MM.1S (cell line): ENCODE data around the gene MPPED1.

Experiments used
- DNase-seq: peaks from one replicate; pipeline ENCODE4 v3.0.0-alpha.2; 2015
- H2AFZ ChIP-seq: fragments of 300-600 bp; sonication (generic); 2 replicates; pipeline ENCODE4 v1.6.0; 2016; ENCODE audit warnings: antibody characterized with exemption, low read length
- H3F3A ChIP-seq: fragments of 300-600 bp; sonication (generic); 2 replicates; pipeline ENCODE4 v1.6.1; 2016; ENCODE audit warnings: mild to moderate bottlenecking, antibody characterized with exemption, low read length, moderate library complexity, mixed read lengths; ENCODE audit not compliant: insufficient read depth
- H3K27ac ChIP-seq: fragments of 300-600 bp; sonication (generic); 2 replicates; pipeline ENCODE4 v1.5.1; 2016; ENCODE audit warnings: mild to moderate bottlenecking, low read length
- H3K27me3 ChIP-seq: fragments of 300-600 bp; sonication (generic); replicated peaks from 2 replicates; pipeline ENCODE4 v1.6.0; 2016; ENCODE audit warnings: low read length; ENCODE audit not compliant: insufficient read depth
- H3K36me3 ChIP-seq: fragments of 300-600 bp; sonication (generic); replicated peaks from 2 replicates; pipeline ENCODE4 v1.6.1; 2016; ENCODE audit warnings: mild to moderate bottlenecking, low read length, mixed read lengths; ENCODE audit not compliant: insufficient read depth
- H3K4me1 ChIP-seq: fragments of 300-600 bp; sonication (generic); 2 replicates; pipeline ENCODE4 v1.6.1; 2016; ENCODE audit warnings: low read length, mixed read lengths
- H3K4me2 ChIP-seq: fragments of 300-600 bp; sonication (generic); 2 replicates; pipeline ENCODE4 v1.6.0; 2016; ENCODE audit warnings: low read depth, low read length
- H3K4me3 ChIP-seq: fragments of 300-600 bp; sonication (generic); 2 replicates; pipeline ENCODE4 v1.5.1; 2016; ENCODE audit warnings: low read length, mixed read lengths
- H3K79me2 ChIP-seq: fragments of 300-600 bp; sonication (generic); 2 replicates; pipeline ENCODE4 v1.6.1; 2016; ENCODE audit warnings: mixed run types, low read length, mixed read lengths
- H3K9ac ChIP-seq: fragments of 300-600 bp; sonication (generic); 2 replicates; pipeline ENCODE4 v1.6.1; 2016; ENCODE audit warnings: low read length, mixed read lengths
- H3K9me2 ChIP-seq: fragments of 300-600 bp; sonication (generic); replicated peaks from 2 replicates; pipeline ENCODE4 v1.6.1; 2016; ENCODE audit warnings: mild to moderate bottlenecking, low read length, mixed read lengths; ENCODE audit not compliant: insufficient read depth
- H3K9me3 ChIP-seq: fragments of 300-600 bp; sonication (generic); replicated peaks from 2 replicates; pipeline ENCODE4 v1.6.1; 2016; ENCODE audit warnings: mild to moderate bottlenecking, low read length, mixed read lengths; ENCODE audit not compliant: insufficient read depth
- H4K20me1 ChIP-seq: fragments of 300-600 bp; sonication (generic); 2 replicates; pipeline ENCODE4 v1.6.1; 2016; ENCODE audit warnings: mild to moderate bottlenecking, low read length, moderate library complexity, mixed read lengths; ENCODE audit not compliant: insufficient read depth
- EZH2 ChIP-seq: fragments of 300-600 bp; sonication (generic); optimal IDR thresholded peaks from 2 replicates; pipeline ENCODE3; 2017; ENCODE audit warnings: low read depth, mild to moderate bottlenecking, antibody characterized with exemption, low read length, mixed read lengths
- EZH2phosphoT487 ChIP-seq: fragments of 300-600 bp; sonication (generic); IDR thresholded peaks from 2 replicates; pipeline ENCODE4 v1.6.1; 2018; ENCODE audit warnings: antibody characterized with exemption, low read length
- TF ChIP-seq, protein P1 (sequence below): fragments of 300-600 bp; sonication (generic); IDR thresholded peaks from 2 replicates; pipeline ENCODE4 v1.5.1; 2016; ENCODE audit warnings: antibody characterized with exemption, low read length, mixed read lengths

The MPPED1 gene

GRCh38 chr22:43449205-43449830, 37.5 kb downstream of the MPPED1 start:
- no peaks in the 10 kb centered on the region for H4K20me1 ChIP-seq
- H3K9me3 ChIP-seq, result no peaks in the 10 kb centered on the region
- no peak overlapping the region for H3K9ac ChIP-seq
- no peak overlapping the region for H3K4me2 ChIP-seq
- no peaks in the 10 kb centered on the region for H3K79me2 ChIP-seq
- no peaks in the 10 kb centered on the region for H3K9me2 ChIP-seq
- H2AFZ ChIP-seq, result no peak overlapping the region
- H3F3A ChIP-seq, result no peaks in the 10 kb centered on the region
- no peaks in the 10 kb centered on the region for H3K36me3 ChIP-seq
- H3K4me1 ChIP-seq, result no peaks in the 10 kb centered on the region
- H3K4me3 ChIP-seq, result no peak overlapping the region
- no peak for DNase-seq
- TF ChIP-seq EZH2phosphoT487, result no peak
- TF ChIP-seq EZH2, result no peak
- TF ChIP-seq, protein P1, sequence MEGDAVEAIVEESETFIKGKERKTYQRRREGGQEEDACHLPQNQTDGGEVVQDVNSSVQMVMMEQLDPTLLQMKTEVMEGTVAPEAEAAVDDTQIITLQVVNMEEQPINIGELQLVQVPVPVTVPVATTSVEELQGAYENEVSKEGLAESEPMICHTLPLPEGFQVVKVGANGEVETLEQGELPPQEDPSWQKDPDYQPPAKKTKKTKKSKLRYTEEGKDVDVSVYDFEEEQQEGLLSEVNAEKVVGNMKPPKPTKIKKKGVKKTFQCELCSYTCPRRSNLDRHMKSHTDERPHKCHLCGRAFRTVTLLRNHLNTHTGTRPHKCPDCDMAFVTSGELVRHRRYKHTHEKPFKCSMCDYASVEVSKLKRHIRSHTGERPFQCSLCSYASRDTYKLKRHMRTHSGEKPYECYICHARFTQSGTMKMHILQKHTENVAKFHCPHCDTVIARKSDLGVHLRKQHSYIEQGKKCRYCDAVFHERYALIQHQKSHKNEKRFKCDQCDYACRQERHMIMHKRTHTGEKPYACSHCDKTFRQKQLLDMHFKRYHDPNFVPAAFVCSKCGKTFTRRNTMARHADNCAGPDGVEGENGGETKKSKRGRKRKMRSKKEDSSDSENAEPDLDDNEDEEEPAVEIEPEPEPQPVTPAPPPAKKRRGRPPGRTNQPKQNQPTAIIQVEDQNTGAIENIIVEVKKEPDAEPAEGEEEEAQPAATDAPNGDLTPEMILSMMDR, result no peak
- H3K27ac ChIP-seq, result no peak overlapping the region
- H3K27me3 ChIP-seq, result peaks cover 39% of the 10 kb centered on the region

DNA sequence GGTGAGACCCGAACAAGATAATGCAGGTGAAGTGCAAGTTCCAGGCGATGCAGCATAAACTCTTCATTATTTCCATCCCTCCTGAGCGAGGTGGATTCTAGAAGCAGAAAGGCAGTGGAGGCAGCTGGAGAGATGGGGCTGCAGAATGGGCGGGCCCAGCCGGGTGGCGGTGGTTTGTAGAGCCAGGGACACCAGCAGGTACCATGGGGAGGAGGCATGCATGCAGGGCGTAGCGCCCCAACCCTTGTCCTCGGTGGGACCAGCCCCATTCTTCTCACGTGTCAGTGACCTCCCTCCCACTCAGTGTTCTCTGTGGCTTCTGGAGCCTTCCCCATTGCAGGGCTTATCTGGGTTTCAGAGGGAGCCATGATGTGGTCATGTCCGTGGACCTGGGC, 38.0 kb downstream of the MPPED1 start:
- H4K20me1 ChIP-seq, result no peaks in the 10 kb centered on the region
- no peaks in the 10 kb centered on the region for H3K36me3 ChIP-seq
- no peaks in the 10 kb centered on the region for H3K9me3 ChIP-seq
- H3K4me3 ChIP-seq, result no peak overlapping the region
- DNase-seq, result no peak
- no peak overlapping the region for H3K9ac ChIP-seq
- H3K4me1 ChIP-seq, result no peaks in the 10 kb centered on the region
- no peaks in the 10 kb centered on the region for H3F3A ChIP-seq
- TF ChIP-seq, protein P1, result no peak
- TF ChIP-seq EZH2, result no peak
- no peak for TF ChIP-seq EZH2phosphoT487
- no peaks in the 10 kb centered on the region for H3K9me2 ChIP-seq
- peaks cover 40% of the 10 kb centered on the region for H3K27me3 ChIP-seq
- H3K79me2 ChIP-seq, result no peaks in the 10 kb centered on the region
- H2AFZ ChIP-seq, result no peak overlapping the region
- no peak overlapping the region for H3K27ac ChIP-seq
- no peak overlapping the region for H3K4me2 ChIP-seq

- no peaks in the 10 kb centered on the region for H3K9me2 ChIP-seq
- peaks cover 49% of the 10 kb centered on the region for H3K27me3 ChIP-seq
- H3K4me1 ChIP-seq, result no peaks in the 10 kb centered on the region
- H3K79me2 ChIP-seq, result no peaks in the 10 kb centered on the region
- no peaks in the 10 kb centered on the region for H3K36me3 ChIP-seq
- no peak overlapping the region for H3K9ac ChIP-seq
- TF ChIP-seq EZH2, result no peak
- TF ChIP-seq, protein P1, result no peak
- H4K20me1 ChIP-seq, result no peaks in the 10 kb centered on the region
- H3F3A ChIP-seq, result no peaks in the 10 kb centered on the region
- H2AFZ ChIP-seq, result no peak overlapping the region
- H3K9me3 ChIP-seq, result no peaks in the 10 kb centered on the region
- no peak for DNase-seq
- no peak overlapping the region for H3K4me2 ChIP-seq
- H3K4me3 ChIP-seq, result no peak overlapping the region
- no peak overlapping the region for H3K27ac ChIP-seq
Measured at GRCh38 chr22:43451371-43452050, 39.7 kb downstream of the MPPED1 start.
